NCI-H1930 (cell line): ENCODE results near the gene PLEKHA4.
A peak's percentile ranks its signal among the peaks of the same experiment; 100 is the strongest.
"Not testable (repeated sequence)": the region's sequence is repeated elsewhere in the genome, so short reads cannot be mapped to it uniquely, and the experiment has no call there.

Experiments used
- DNase-seq, 2 experiments: peaks; one replicate each; lab custom pipeline; 2025; lab: John Stamatoyannopoulos, UW

The PLEKHA4 gene

GRCh38 chr19:48868114-48868886 lies at the start of gene PLEKHA4:
PLEKHA4 (minus strand) TSS chr19:48868617; CDS start chr19:48867620, 997 bp downstream.
- DNase-seq, result no peak

- DNase-seq, result no peak
Measured at GRCh38 chr19:48918071-48918470, 49.7 kb upstream of the PLEKHA4 start.

- DNase-seq, result no peak
Measured at GRCh38 chr19:48915757-48916156, 47.3 kb upstream of the PLEKHA4 start.

GRCh38 chr19:48914181-48914580 lies 45.8 kb upstream of the PLEKHA4 start:
- DNase-seq, result no peak

- peak; percentile 29 to 49 for DNase-seq
Measured at GRCh38 chr19:48913114-48913889, 44.9 kb upstream of the PLEKHA4 start.

GRCh38 chr19:48910803-48911202 lies 42.4 kb upstream of the PLEKHA4 start:
- DNase-seq, result no peak

- not testable (repeated sequence) for DNase-seq
Measured at GRCh38 chr19:48909424-48910077, 41.1 kb upstream of the PLEKHA4 start.

- no peak for DNase-seq
Measured at GRCh38 chr19:48907671-48908070, 39.3 kb upstream of the PLEKHA4 start.

- no peak for DNase-seq
Measured at GRCh38 chr19:48906324-48906723, 37.9 kb upstream of the PLEKHA4 start.

GRCh38 chr19:48905664-48906063 lies 37.2 kb upstream of the PLEKHA4 start:
- no peak for DNase-seq

- not testable (repeated sequence) for DNase-seq
Measured at GRCh38 chr19:48903788-48904187, 35.4 kb upstream of the PLEKHA4 start.

- DNase-seq, result not testable (repeated sequence)
Measured at GRCh38 chr19:48902291-48902690, 33.9 kb upstream of the PLEKHA4 start.

GRCh38 chr19:48900477-48901406 lies 32.3 kb upstream of the PLEKHA4 start:
- DNase-seq, result no peak

- DNase-seq, result peak; percentile 99
Measured at GRCh38 chr19:48899781-48900476, 31.5 kb upstream of the PLEKHA4 start, which contains the start of gene NUCB1. NUCB1 (plus strand) TSS chr19:48900312; CDS start chr19:48900797, 485 bp downstream.

- DNase-seq, result not testable (repeated sequence)
Measured at GRCh38 chr19:48899386-48899749, 31.0 kb upstream of the PLEKHA4 start.

- DNase-seq, result no peak
Measured at GRCh38 chr19:48897181-48897580, 28.8 kb upstream of the PLEKHA4 start.

GRCh38 chr19:48896191-48896720 lies 27.8 kb upstream of the PLEKHA4 start:
- no peak for DNase-seq

- DNase-seq, result no peak
Measured at GRCh38 chr19:48895226-48895625, 26.8 kb upstream of the PLEKHA4 start.

GRCh38 chr19:48890551-48890950 lies 22.1 kb upstream of the PLEKHA4 start:
- no peak for DNase-seq

- DNase-seq, result not testable (repeated sequence)
Measured at GRCh38 chr19:48889496-48889895, 21.1 kb upstream of the PLEKHA4 start.
